NB4 (cell line): ENCODE results near the gene PRIM1.

Experiments
- POLR2A ChIP-seq: IDR thresholded peaks from 2 replicates; pipeline ENCODE4 v1.6.1; 2011; ENCODE audit warnings: mild to moderate bottlenecking; ENCODE audit not compliant: insufficient read length; ENCODE audit errors: extremely low read depth
- TF ChIP-seq, protein P1 (sequence below): IDR thresholded peaks from one replicate; pipeline ENCODE4 v1.5.1; 2012; ENCODE audit warnings: low read depth, low read length
- TF ChIP-seq, protein P2 (sequence below): IDR thresholded peaks from 2 replicates; pipeline ENCODE4 v1.6.1; 2011; ENCODE audit warnings: low read depth, low read length

- TF ChIP-seq, protein P1, sequence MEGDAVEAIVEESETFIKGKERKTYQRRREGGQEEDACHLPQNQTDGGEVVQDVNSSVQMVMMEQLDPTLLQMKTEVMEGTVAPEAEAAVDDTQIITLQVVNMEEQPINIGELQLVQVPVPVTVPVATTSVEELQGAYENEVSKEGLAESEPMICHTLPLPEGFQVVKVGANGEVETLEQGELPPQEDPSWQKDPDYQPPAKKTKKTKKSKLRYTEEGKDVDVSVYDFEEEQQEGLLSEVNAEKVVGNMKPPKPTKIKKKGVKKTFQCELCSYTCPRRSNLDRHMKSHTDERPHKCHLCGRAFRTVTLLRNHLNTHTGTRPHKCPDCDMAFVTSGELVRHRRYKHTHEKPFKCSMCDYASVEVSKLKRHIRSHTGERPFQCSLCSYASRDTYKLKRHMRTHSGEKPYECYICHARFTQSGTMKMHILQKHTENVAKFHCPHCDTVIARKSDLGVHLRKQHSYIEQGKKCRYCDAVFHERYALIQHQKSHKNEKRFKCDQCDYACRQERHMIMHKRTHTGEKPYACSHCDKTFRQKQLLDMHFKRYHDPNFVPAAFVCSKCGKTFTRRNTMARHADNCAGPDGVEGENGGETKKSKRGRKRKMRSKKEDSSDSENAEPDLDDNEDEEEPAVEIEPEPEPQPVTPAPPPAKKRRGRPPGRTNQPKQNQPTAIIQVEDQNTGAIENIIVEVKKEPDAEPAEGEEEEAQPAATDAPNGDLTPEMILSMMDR = no peak
- TF ChIP-seq POLR2A = no peak
- TF ChIP-seq, protein P2, sequence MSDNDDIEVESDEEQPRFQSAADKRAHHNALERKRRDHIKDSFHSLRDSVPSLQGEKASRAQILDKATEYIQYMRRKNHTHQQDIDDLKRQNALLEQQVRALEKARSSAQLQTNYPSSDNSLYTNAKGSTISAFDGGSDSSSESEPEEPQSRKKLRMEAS = no peak
These were observed 58.0 kb downstream of the PRIM1 start for GRCh38 chr12:56694161-56694560.
